GM12874 (cell line): ENCODE results near the gene SECISBP2.

Experiments used
- CTCF ChIP-seq: IDR thresholded peaks from 2 replicates; pipeline ENCODE4 v1.5.1; 2011; ENCODE audit warnings: low read depth, mild to moderate bottlenecking, control low read depth, low read length, moderate library complexity; ENCODE audit not compliant: insufficient read depth

Gene SECISBP2

GRCh38 chr9:89366711-89367110 is 48.4 kb downstream of the SECISBP2 start:
- TF ChIP-seq CTCF: no peak

- TF ChIP-seq CTCF: no peak
Observed at GRCh38 chr9:89367281-89367680, 49.0 kb downstream of the SECISBP2 start.

- no peak for TF ChIP-seq CTCF
Observed at GRCh38 chr9:89367726-89368437, 49.6 kb downstream of the SECISBP2 start.

- no peak for TF ChIP-seq CTCF
Observed at GRCh38 chr9:89368550-89368949, 50.2 kb downstream of the SECISBP2 start.

- TF ChIP-seq CTCF: no peak
Observed at GRCh38 chr9:89368978-89369377, 50.7 kb downstream of the SECISBP2 start.

GRCh38 chr9:89370593-89370992 is 52.3 kb downstream of the SECISBP2 start:
- TF ChIP-seq CTCF: no peak

- TF ChIP-seq CTCF: no peak
Observed at GRCh38 chr9:89372230-89372816, 54.0 kb downstream of the SECISBP2 start.
